NCI-H460 (cell line): ENCODE measurements around the gene SPDEF. TPM values are rescaled to one million over a fixed set of nuclear protein-coding genes. Genes with fewer than 3 reads are reported as not detected.

Experiments used
- DNase-seq: peaks from one replicate; pipeline ENCODE4 v3.0.0-alpha.2; 2016; ENCODE audit warnings: low read depth; ENCODE audit errors: extremely low read depth
- total RNA-seq: library from RNA; depleted of rRNA; stranded (reverse); fragments of >200 nt; shearing (Covaris generic); gene quantifications from 2 replicates; pipeline ENCODE4 v1.2.3, GENCODE V29; 2014

Gene SPDEF
- total RNA-seq, 1 experiment from 2014 or later = not detected

- no peak for DNase-seq
Observed at GRCh38 chr6:34530753-34531365, 25.3 kb downstream of the SPDEF start.

- no peak for DNase-seq
Observed at GRCh38 chr6:34529665-34530327, 26.3 kb downstream of the SPDEF start.

- DNase-seq = no peak
Observed at GRCh38 chr6:34528996-34529664, 27.0 kb downstream of the SPDEF start.

- peak; percentile 12 for DNase-seq
Observed at GRCh38 chr6:34527751-34528670, 28.1 kb downstream of the SPDEF start.

GRCh38 chr6:34526992-34527728 is 29.0 kb downstream of the SPDEF start:
- peak; percentile 86 for DNase-seq

GRCh38 chr6:34526241-34526972 is 29.7 kb downstream of the SPDEF start:
- DNase-seq = no peak

GRCh38 chr6:34525431-34526175 is 30.5 kb downstream of the SPDEF start:
- no peak for DNase-seq

- no peak for DNase-seq
Observed at GRCh38 chr6:34524971-34525370, 31.2 kb downstream of the SPDEF start.

- DNase-seq = no peak
Observed at GRCh38 chr6:34524499-34524898, 31.6 kb downstream of the SPDEF start.

- no peak for DNase-seq
Observed at GRCh38 chr6:34523441-34524206, 32.5 kb downstream of the SPDEF start.

- DNase-seq = no peak
Observed at GRCh38 chr6:34522761-34523160, 33.4 kb downstream of the SPDEF start.

- DNase-seq = no peak
Observed at GRCh38 chr6:34521463-34522285, 34.5 kb downstream of the SPDEF start.

GRCh38 chr6:34520645-34521462 is 35.3 kb downstream of the SPDEF start:
- DNase-seq = no peak

GRCh38 chr6:34519971-34520644 is 36.0 kb downstream of the SPDEF start:
- DNase-seq = no peak

- DNase-seq = no peak
Observed at GRCh38 chr6:34518669-34519365, 37.3 kb downstream of the SPDEF start.
